ENCODE data around the gene CATSPER1. TPM values are rescaled to one million over a fixed set of nuclear protein-coding genes. Genes with fewer than 3 reads are reported as not detected.

Gene CATSPER1
- polyA plus RNA-seq, 2 of the 4 experiments (the other 2 are of a cell fraction), result 0.46 to 0.97 TPM

GRCh38 chr11:65967329-65967934 lies 58.8 kb downstream of the CATSPER1 start:
- WGBS (ENCODE audit: missing lambda C conversion rate), result 96% methylated on average over 29 of the region's 30 CpGs
- no peak for FAIRE-seq
- ATAC-seq, result no peak
- Histone ChIP-seq H3K9me3 (no peaks in the 10 kb centered on the region), H3K4me3 (no peak overlapping the region), H3K27ac (no peak overlapping the region), H3K4me2 (no peak overlapping the region), H3K4me1 (peaks cover 12% of the 10 kb centered on the region; the same call in 2 of the 3 replicates)
- POLR2A ChIA-PET, result no interaction called here
- TF ChIP-seq FOXS1 (CRISPR knock-in tag; IDR thresholded peaks at IDR 0.05) (no peak), TP53 (CRISPR knock-in tag; IDR thresholded peaks at IDR 0.05) (no peak), FOSB (CRISPR knock-in tag; IDR thresholded peaks at IDR 0.05) (no peak), HOXA7 (CRISPR knock-in tag; IDR thresholded peaks at IDR 0.05) (no peak), JUNB (IDR thresholded peaks at IDR 0.05) (no peak), HOXB5 (CRISPR knock-in tag; IDR thresholded peaks at IDR 0.05) (no peak), POLR2AphosphoS2 (conservative IDR thresholded peaks at IDR 0.05; ENCODE audit: low read length) (no peak), EP300 (IDR thresholded peaks at IDR 0.05) (no peak), SMC3 (IDR thresholded peaks at IDR 0.05) (no peak), CTCF (IDR thresholded peaks at IDR 0.05) (no peak), CEBPB (IDR thresholded peaks at IDR 0.05) (no peak), REST (IDR thresholded peaks at IDR 0.05) (no peak)
- CTCF ChIA-PET, result interaction anchor here (0.6 to 6.3 kb wide), 5 partner anchors 10 to 83 kb away, joined by 3 to 35 read pairs (median 7); partner anchors contain the start of gene FIBP
- DNase-seq (ENCODE audit: low read depth in 1 of 2, low spot score in 1 of 2), result no peak

Other genes starting within 250 kb of the CATSPER1 start
- gene AP5B1, start 245.5 kb downstream of the CATSPER1 start, polyA plus RNA-seq (2011; rRNA removed), result 5.2 and 5.8 TPM in 2 replicates
- gene AP5B1, start 245.5 kb downstream of the CATSPER1 start, polyA plus RNA-seq (2017; fragmentation: RNase III; extraction: RNeasy Plus Mini Kit Qiagen cat#74134 plus additional on column Dnase treatment), result 9.0 to 10.2 TPM (median 9.2 TPM) in 3 replicates
- not detected in 2 replicates for gene OVOL1, start 239.4 kb downstream of the CATSPER1 start, polyA plus RNA-seq (2011; rRNA removed)
- gene OVOL1, start 239.4 kb downstream of the CATSPER1 start, polyA plus RNA-seq (2017; fragmentation: RNase III; extraction: RNeasy Plus Mini Kit Qiagen cat#74134 plus additional on column Dnase treatment), result not detected in 3 replicates
- not detected in 2 replicates for gene SNX32, start 192.5 kb downstream of the CATSPER1 start, polyA plus RNA-seq (2011; rRNA removed)
- 0.04 to 0.08 TPM (median 0.05 TPM) in 3 replicates for gene SNX32, start 192.5 kb downstream of the CATSPER1 start, polyA plus RNA-seq (2017; fragmentation: RNase III; extraction: RNeasy Plus Mini Kit Qiagen cat#74134 plus additional on column Dnase treatment)
- gene CFL1, start 168.3 kb downstream of the CATSPER1 start, polyA plus RNA-seq (2011; rRNA removed), result 1,346 and 1,591 TPM in 2 replicates
- 1,780 to 1,825 TPM (median 1,795 TPM) in 3 replicates for gene CFL1, start 168.3 kb downstream of the CATSPER1 start, polyA plus RNA-seq (2017; fragmentation: RNase III; extraction: RNeasy Plus Mini Kit Qiagen cat#74134 plus additional on column Dnase treatment)
- 27.8 and 30.5 TPM in 2 replicates for gene MUS81, start 166.0 kb downstream of the CATSPER1 start, polyA plus RNA-seq (2011; rRNA removed)
- 33.4 to 34.9 TPM (median 34.2 TPM) in 3 replicates for gene MUS81, start 166.0 kb downstream of the CATSPER1 start, polyA plus RNA-seq (2017; fragmentation: RNase III; extraction: RNeasy Plus Mini Kit Qiagen cat#74134 plus additional on column Dnase treatment)
- 0.89 and 1.3 TPM in 2 replicates for gene EFEMP2, start 153.7 kb downstream of the CATSPER1 start, polyA plus RNA-seq (2011; rRNA removed)
- gene EFEMP2, start 153.7 kb downstream of the CATSPER1 start, polyA plus RNA-seq (2017; fragmentation: RNase III; extraction: RNeasy Plus Mini Kit Qiagen cat#74134 plus additional on column Dnase treatment), result 0.98 to 1.5 TPM (median 1.4 TPM) in 3 replicates
- gene CTSW, start 146.6 kb downstream of the CATSPER1 start, polyA plus RNA-seq (2011; rRNA removed), result not detected in 2 replicates
- not detected in 3 replicates for gene CTSW, start 146.6 kb downstream of the CATSPER1 start, polyA plus RNA-seq (2017; fragmentation: RNase III; extraction: RNeasy Plus Mini Kit Qiagen cat#74134 plus additional on column Dnase treatment)
- gene FIBP, start 138.0 kb downstream of the CATSPER1 start, polyA plus RNA-seq (2011; rRNA removed), result 72.2 and 83.0 TPM in 2 replicates
- gene FIBP, start 138.0 kb downstream of the CATSPER1 start, polyA plus RNA-seq (2017; fragmentation: RNase III; extraction: RNeasy Plus Mini Kit Qiagen cat#74134 plus additional on column Dnase treatment), result 60.4 to 66.2 TPM (median 65.3 TPM) in 3 replicates
- 5.4 and 7.3 TPM in 2 replicates for gene CCDC85B, start 135.8 kb downstream of the CATSPER1 start, polyA plus RNA-seq (2011; rRNA removed)
- gene CCDC85B, start 135.8 kb downstream of the CATSPER1 start, polyA plus RNA-seq (2017; fragmentation: RNase III; extraction: RNeasy Plus Mini Kit Qiagen cat#74134 plus additional on column Dnase treatment), result 24.3 to 35.2 TPM (median 27.5 TPM) in 3 replicates
- 6.7 and 9.6 TPM in 2 replicates for gene FOSL1, start 126.1 kb downstream of the CATSPER1 start, polyA plus RNA-seq (2011; rRNA removed)
- 24.1 to 55.8 TPM (median 24.1 TPM) in 3 replicates for gene FOSL1, start 126.1 kb downstream of the CATSPER1 start, polyA plus RNA-seq (2017; fragmentation: RNase III; extraction: RNeasy Plus Mini Kit Qiagen cat#74134 plus additional on column Dnase treatment)
- 10.6 and 17.2 TPM in 2 replicates for gene C11orf68, start 107.4 kb downstream of the CATSPER1 start, polyA plus RNA-seq (2011; rRNA removed)
- gene C11orf68, start 107.4 kb downstream of the CATSPER1 start, polyA plus RNA-seq (2017; fragmentation: RNase III; extraction: RNeasy Plus Mini Kit Qiagen cat#74134 plus additional on column Dnase treatment), result 16.5 to 23.1 TPM (median 17.0 TPM) in 3 replicates
- gene DRAP1, start 107.1 kb downstream of the CATSPER1 start, polyA plus RNA-seq (2011; rRNA removed), result 27.8 and 73.7 TPM in 2 replicates
- gene DRAP1, start 107.1 kb downstream of the CATSPER1 start, polyA plus RNA-seq (2017; fragmentation: RNase III; extraction: RNeasy Plus Mini Kit Qiagen cat#74134 plus additional on column Dnase treatment), result 143 to 187 TPM (median 143 TPM) in 3 replicates
- not detected in 2 replicates for gene TSGA10IP, start 81.0 kb downstream of the CATSPER1 start, polyA plus RNA-seq (2011; rRNA removed)
- gene TSGA10IP, start 81.0 kb downstream of the CATSPER1 start, polyA plus RNA-seq (2017; fragmentation: RNase III; extraction: RNeasy Plus Mini Kit Qiagen cat#74134 plus additional on column Dnase treatment), result not detected in 3 replicates
- gene SART1, start 64.7 kb downstream of the CATSPER1 start, polyA plus RNA-seq (2011; rRNA removed), result 15.1 and 22.0 TPM in 2 replicates
- 52.8 to 62.8 TPM (median 53.8 TPM) in 3 replicates for gene SART1, start 64.7 kb downstream of the CATSPER1 start, polyA plus RNA-seq (2017; fragmentation: RNase III; extraction: RNeasy Plus Mini Kit Qiagen cat#74134 plus additional on column Dnase treatment)
- 38.6 and 42.0 TPM in 2 replicates for gene EIF1AD, start 24.3 kb downstream of the CATSPER1 start, polyA plus RNA-seq (2011; rRNA removed)
- 39.8 to 44.6 TPM (median 41.0 TPM) in 3 replicates for gene EIF1AD, start 24.3 kb downstream of the CATSPER1 start, polyA plus RNA-seq (2017; fragmentation: RNase III; extraction: RNeasy Plus Mini Kit Qiagen cat#74134 plus additional on column Dnase treatment)
- 385 and 399 TPM in 2 replicates for gene BANF1, start 24.0 kb downstream of the CATSPER1 start, polyA plus RNA-seq (2011; rRNA removed)
- 304 to 315 TPM (median 309 TPM) in 3 replicates for gene BANF1, start 24.0 kb downstream of the CATSPER1 start, polyA plus RNA-seq (2017; fragmentation: RNase III; extraction: RNeasy Plus Mini Kit Qiagen cat#74134 plus additional on column Dnase treatment)
- not detected in 2 replicates for gene CST6, start 14.5 kb downstream of the CATSPER1 start, polyA plus RNA-seq (2011; rRNA removed)
- not detected in 3 replicates for gene CST6, start 14.5 kb downstream of the CATSPER1 start, polyA plus RNA-seq (2017; fragmentation: RNase III; extraction: RNeasy Plus Mini Kit Qiagen cat#74134 plus additional on column Dnase treatment)
- gene GAL3ST3, start 22.7 kb upstream of the CATSPER1 start, polyA plus RNA-seq (2011; rRNA removed), result not detected in 2 replicates
- not detected in 3 replicates for gene GAL3ST3, start 22.7 kb upstream of the CATSPER1 start, polyA plus RNA-seq (2017; fragmentation: RNase III; extraction: RNeasy Plus Mini Kit Qiagen cat#74134 plus additional on column Dnase treatment)
- gene SF3B2, start 25.9 kb upstream of the CATSPER1 start, polyA plus RNA-seq (2011; rRNA removed), result 107 and 108 TPM in 2 replicates
- gene SF3B2, start 25.9 kb upstream of the CATSPER1 start, polyA plus RNA-seq (2017; fragmentation: RNase III; extraction: RNeasy Plus Mini Kit Qiagen cat#74134 plus additional on column Dnase treatment), result 169 to 184 TPM (median 182 TPM) in 3 replicates
- gene PACS1, start 43.8 kb upstream of the CATSPER1 start, polyA plus RNA-seq (2011; rRNA removed), result 48.2 and 71.7 TPM in 2 replicates
- 49.4 to 64.0 TPM (median 59.1 TPM) in 3 replicates for gene PACS1, start 43.8 kb upstream of the CATSPER1 start, polyA plus RNA-seq (2017; fragmentation: RNase III; extraction: RNeasy Plus Mini Kit Qiagen cat#74134 plus additional on column Dnase treatment)
- gene KLC2, start 231.2 kb upstream of the CATSPER1 start, polyA plus RNA-seq (2011; rRNA removed), result 13.7 and 13.8 TPM in 2 replicates
- gene KLC2, start 231.2 kb upstream of the CATSPER1 start, polyA plus RNA-seq (2017; fragmentation: RNase III; extraction: RNeasy Plus Mini Kit Qiagen cat#74134 plus additional on column Dnase treatment), result 35.1 to 35.8 TPM (median 35.2 TPM) in 3 replicates
- 87.8 and 104 TPM in 2 replicates for gene RAB1B, start 242.2 kb upstream of the CATSPER1 start, polyA plus RNA-seq (2011; rRNA removed)
- 141 to 149 TPM (median 147 TPM) in 3 replicates for gene RAB1B, start 242.2 kb upstream of the CATSPER1 start, polyA plus RNA-seq (2017; fragmentation: RNase III; extraction: RNeasy Plus Mini Kit Qiagen cat#74134 plus additional on column Dnase treatment)